HepG2 (cell line): ENCODE measurements around the gene ANKRD40. TPM values are rescaled to one million over a fixed set of nuclear protein-coding genes. Genes with fewer than 3 reads are reported as not detected.

Experiments used
- AGO1 ChIP-seq: fragments of 200-400 bp; formaldehyde crosslinking; IDR thresholded peaks from 2 replicates; pipeline ENCODE4 v1.6.1; 2017; ENCODE audit warnings: mild to moderate bottlenecking, low read depth, low read length, moderate library complexity; ENCODE audit not compliant: poor library complexity, severe bottlenecking
- CBX1 ChIP-seq: IDR thresholded peaks from one replicate; pipeline ENCODE4 v1.6.1; 2016; ENCODE audit warnings: antibody characterized with exemption, low read depth
- CBX5 ChIP-seq: sonication (generic); formaldehyde crosslinking; IDR thresholded peaks from 2 replicates; pipeline ENCODE4 v1.4.0; 2020; ENCODE audit warnings: missing genetic modification reagents, borderline replicate concordance
- CHD4 ChIP-seq: fragments of 200-600 bp; sonication (generic); IDR thresholded peaks from 2 replicates; pipeline ENCODE4 v1.7.0; 2017; ENCODE audit warnings: mild to moderate bottlenecking, low read length, borderline replicate concordance
- DPF2 ChIP-seq: sonication (generic); formaldehyde crosslinking; IDR thresholded peaks from 2 replicates; pipeline ENCODE4 v1.4.0; 2020; ENCODE audit warnings: mild to moderate bottlenecking, low read depth, missing genetic modification reagents, borderline replicate concordance
- FLYWCH1 ChIP-seq: sonication (generic); formaldehyde crosslinking; IDR thresholded peaks from 2 replicates; pipeline ENCODE4 v1.8.1; 2023; ENCODE audit warnings: mild to moderate bottlenecking, missing genetic modification reagents
- NFE2L2 ChIP-seq: fragments of 150-350 bp; IDR thresholded peaks from 2 replicates; pipeline ENCODE4 v1.6.1; 2014; ENCODE audit warnings: low read length
- PHF21A ChIP-seq: sonication (generic); formaldehyde crosslinking; IDR thresholded peaks from 2 replicates; pipeline ENCODE4 v1.5.0; 2020; ENCODE audit warnings: mild to moderate bottlenecking, missing genetic modification reagents
- SALL1 ChIP-seq: sonication (generic); formaldehyde crosslinking; IDR thresholded peaks from 2 replicates; pipeline ENCODE4 v1.8.0; 2022; ENCODE audit warnings: mild to moderate bottlenecking, missing genetic modification reagents
- SIX4 ChIP-seq: sonication (generic); formaldehyde crosslinking; IDR thresholded peaks from 2 replicates; pipeline ENCODE4 v1.4.0; 2020; ENCODE audit warnings: missing genetic modification reagents
- TCF7 ChIP-seq: sonication (generic); IDR thresholded peaks from 2 replicates; pipeline ENCODE4 v1.6.1; 2016; ENCODE audit warnings: antibody characterized with exemption, low read depth
- TFDP1 ChIP-seq: IDR thresholded peaks from 2 replicates; pipeline ENCODE4 v1.6.1; 2016; ENCODE audit warnings: missing compliant biosample characterization, missing genetic modification reagents, borderline replicate concordance
- ZBTB7B ChIP-seq: sonication (generic); formaldehyde crosslinking; IDR thresholded peaks from 2 replicates; pipeline ENCODE4 v1.4.0; 2020; ENCODE audit warnings: missing genetic modification reagents
- ZFX ChIP-seq: sonication (generic); formaldehyde crosslinking; IDR thresholded peaks from 2 replicates; pipeline ENCODE4 v1.4.0; 2020; ENCODE audit warnings: mild to moderate bottlenecking, low read depth, missing genetic modification reagents, moderate library complexity
- ZNF253 ChIP-seq: sonication (generic); formaldehyde crosslinking; IDR thresholded peaks from 2 replicates; pipeline ENCODE4 v1.8.0; 2022; ENCODE audit warnings: mild to moderate bottlenecking, missing genetic modification reagents, borderline replicate concordance
- ZNF496 ChIP-seq: sonication (generic); formaldehyde crosslinking; IDR thresholded peaks from 2 replicates; pipeline ENCODE4 v1.8.1; 2023; ENCODE audit warnings: mild to moderate bottlenecking, moderate library complexity, missing genetic modification reagents; ENCODE audit not compliant: insufficient replicate concordance
- ZNF619 ChIP-seq: sonication (generic); formaldehyde crosslinking; IDR thresholded peaks from 2 replicates; pipeline ENCODE4 v1.4.0; 2020; ENCODE audit warnings: mild to moderate bottlenecking, missing genetic modification reagents
- ZNF737 ChIP-seq: sonication (generic); formaldehyde crosslinking; IDR thresholded peaks from 2 replicates; pipeline ENCODE4 v1.5.0; 2020; ENCODE audit warnings: missing genetic modification reagents, mild to moderate bottlenecking, borderline replicate concordance
- polyA plus RNA-seq, 8 experiments: library from polyadenylated mRNA; depleted of rRNA in 3 of 8; stranded (reverse) in 7 of 8; unstranded in 1 of 8; fragments of >200 nt; fragmentation: Illumina TruSeq in 4 of 8; extraction: Trizol in 4 of 8; gene quantifications; 2 replicates each; pipeline versions ENCODE4 v1.2.1 to v1.2.3, GENCODE V29; 2011 to 2016; ENCODE audit warnings: low read depth in 4 of 8, missing spikeins in 1 of 8, mixed read lengths in 1 of 8; ENCODE audit not compliant: insufficient read depth in 1 of 8
- total RNA-seq, 5 experiments: library from RNA; depleted of rRNA; stranded (reverse); fragments of >200 nt; fragmentation: Illumina TruSeq; extraction: Trizol; gene quantifications; 2 replicates each; pipeline ENCODE4 v1.2.3, GENCODE V29; 2016; ENCODE audit warnings: low read depth in 1 of 5
- TF ChIP-seq, protein P1 (sequence below): sonication (generic); formaldehyde crosslinking; IDR thresholded peaks from 2 replicates; pipeline ENCODE4 v1.4.0; 2020; ENCODE audit warnings: mild to moderate bottlenecking, missing genetic modification reagents
- TF ChIP-seq, protein P2 (sequence below): sonication (generic); formaldehyde crosslinking; conservative IDR thresholded peaks from 2 replicates; pipeline ENCODE4 v1.4.0; 2020; ENCODE audit warnings: mild to moderate bottlenecking, missing genetic modification reagents, moderate library complexity
- TF ChIP-seq, protein P3 (sequence below): sonication (generic); formaldehyde crosslinking; IDR thresholded peaks from 2 replicates; pipeline ENCODE4 v1.8.0; 2022; ENCODE audit warnings: mild to moderate bottlenecking, missing genetic modification reagents, moderate library complexity

The ANKRD40 gene
- total and polyA plus RNA-seq, 2 of the 13 experiments (the other 11 are each of a cell fraction or from before 2014, with no cell fraction given) = 35.0 to 46.4 TPM

GRCh38 chr17:50686494-50687199 lies 21.1 kb downstream of the ANKRD40 start (continued):
- TF ChIP-seq ZFX (CRISPR knock-in tag) = peak; percentile 63; the same call in 1 of the 2 replicates
- TF ChIP-seq ZNF737 = peak; percentile 88; the same call in 1 of the 2 replicates
- no peak for TF ChIP-seq ZNF496 (CRISPR knock-in tag)
- peak; percentile 76; the same call in 1 of the 2 replicates for TF ChIP-seq CHD4
- no peak for TF ChIP-seq FLYWCH1 (CRISPR knock-in tag)
- TF ChIP-seq AGO1 = no peak
- TF ChIP-seq, protein P1, sequence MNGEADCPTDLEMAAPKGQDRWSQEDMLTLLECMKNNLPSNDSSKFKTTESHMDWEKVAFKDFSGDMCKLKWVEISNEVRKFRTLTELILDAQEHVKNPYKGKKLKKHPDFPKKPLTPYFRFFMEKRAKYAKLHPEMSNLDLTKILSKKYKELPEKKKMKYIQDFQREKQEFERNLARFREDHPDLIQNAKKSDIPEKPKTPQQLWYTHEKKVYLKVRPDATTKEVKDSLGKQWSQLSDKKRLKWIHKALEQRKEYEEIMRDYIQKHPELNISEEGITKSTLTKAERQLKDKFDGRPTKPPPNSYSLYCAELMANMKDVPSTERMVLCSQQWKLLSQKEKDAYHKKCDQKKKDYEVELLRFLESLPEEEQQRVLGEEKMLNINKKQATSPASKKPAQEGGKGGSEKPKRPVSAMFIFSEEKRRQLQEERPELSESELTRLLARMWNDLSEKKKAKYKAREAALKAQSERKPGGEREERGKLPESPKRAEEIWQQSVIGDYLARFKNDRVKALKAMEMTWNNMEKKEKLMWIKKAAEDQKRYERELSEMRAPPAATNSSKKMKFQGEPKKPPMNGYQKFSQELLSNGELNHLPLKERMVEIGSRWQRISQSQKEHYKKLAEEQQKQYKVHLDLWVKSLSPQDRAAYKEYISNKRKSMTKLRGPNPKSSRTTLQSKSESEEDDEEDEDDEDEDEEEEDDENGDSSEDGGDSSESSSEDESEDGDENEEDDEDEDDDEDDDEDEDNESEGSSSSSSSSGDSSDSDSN = peak; percentile 84
- TF ChIP-seq SIX4 (CRISPR knock-in tag) = peak; percentile 90
- TF ChIP-seq SALL1 = peak; percentile 91
- TF ChIP-seq, protein P2, sequence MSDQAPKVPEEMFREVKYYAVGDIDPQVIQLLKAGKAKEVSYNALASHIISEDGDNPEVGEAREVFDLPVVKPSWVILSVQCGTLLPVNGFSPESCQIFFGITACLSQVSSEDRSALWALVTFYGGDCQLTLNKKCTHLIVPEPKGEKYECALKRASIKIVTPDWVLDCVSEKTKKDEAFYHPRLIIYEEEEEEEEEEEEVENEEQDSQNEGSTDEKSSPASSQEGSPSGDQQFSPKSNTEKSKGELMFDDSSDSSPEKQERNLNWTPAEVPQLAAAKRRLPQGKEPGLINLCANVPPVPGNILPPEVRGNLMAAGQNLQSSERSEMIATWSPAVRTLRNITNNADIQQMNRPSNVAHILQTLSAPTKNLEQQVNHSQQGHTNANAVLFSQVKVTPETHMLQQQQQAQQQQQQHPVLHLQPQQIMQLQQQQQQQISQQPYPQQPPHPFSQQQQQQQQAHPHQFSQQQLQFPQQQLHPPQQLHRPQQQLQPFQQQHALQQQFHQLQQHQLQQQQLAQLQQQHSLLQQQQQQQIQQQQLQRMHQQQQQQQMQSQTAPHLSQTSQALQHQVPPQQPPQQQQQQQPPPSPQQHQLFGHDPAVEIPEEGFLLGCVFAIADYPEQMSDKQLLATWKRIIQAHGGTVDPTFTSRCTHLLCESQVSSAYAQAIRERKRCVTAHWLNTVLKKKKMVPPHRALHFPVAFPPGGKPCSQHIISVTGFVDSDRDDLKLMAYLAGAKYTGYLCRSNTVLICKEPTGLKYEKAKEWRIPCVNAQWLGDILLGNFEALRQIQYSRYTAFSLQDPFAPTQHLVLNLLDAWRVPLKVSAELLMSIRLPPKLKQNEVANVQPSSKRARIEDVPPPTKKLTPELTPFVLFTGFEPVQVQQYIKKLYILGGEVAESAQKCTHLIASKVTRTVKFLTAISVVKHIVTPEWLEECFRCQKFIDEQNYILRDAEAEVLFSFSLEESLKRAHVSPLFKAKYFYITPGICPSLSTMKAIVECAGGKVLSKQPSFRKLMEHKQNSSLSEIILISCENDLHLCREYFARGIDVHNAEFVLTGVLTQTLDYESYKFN (CRISPR knock-in tag) = peak; percentile 98
- peak; percentile 72; the same call in 1 of the 2 replicates for TF ChIP-seq ZBTB7B (CRISPR knock-in tag)
- TF ChIP-seq CBX5 (CRISPR knock-in tag) = 0 out of 2 replicates have a peak, but pooled peaks have one; percentile 62
- peak; percentile 95 for TF ChIP-seq DPF2 (CRISPR knock-in tag)
- peak; percentile 94 for TF ChIP-seq PHF21A (CRISPR knock-in tag)
- peak; percentile 20 for TF ChIP-seq CBX1
- peak; percentile 73; the same call in 1 of the 2 replicates for TF ChIP-seq TFDP1 (CRISPR knock-in tag)
- TF ChIP-seq, protein P3, sequence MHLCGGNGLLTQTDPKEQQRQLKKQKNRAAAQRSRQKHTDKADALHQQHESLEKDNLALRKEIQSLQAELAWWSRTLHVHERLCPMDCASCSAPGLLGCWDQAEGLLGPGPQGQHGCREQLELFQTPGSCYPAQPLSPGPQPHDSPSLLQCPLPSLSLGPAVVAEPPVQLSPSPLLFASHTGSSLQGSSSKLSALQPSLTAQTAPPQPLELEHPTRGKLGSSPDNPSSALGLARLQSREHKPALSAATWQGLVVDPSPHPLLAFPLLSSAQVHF (CRISPR knock-in tag) = 0 out of 2 replicates have a peak, but pooled peaks have one; percentile 41
- TF ChIP-seq ZNF619 (CRISPR knock-in tag) = peak; percentile 25; the same call in 1 of the 2 replicates
- no peak for TF ChIP-seq ZNF253 (CRISPR knock-in tag)
- TF ChIP-seq TCF7 = peak; percentile 49; the same call in 1 of the 2 replicates
- no peak; the same call in 1 of the 2 replicates for TF ChIP-seq NFE2L2
